ENCODE results near the gene GRM5. TPM values are rescaled to one million over a fixed set of nuclear protein-coding genes. Genes with fewer than 3 reads are reported as not detected.
"Not testable (repeated sequence)": the region's sequence is repeated elsewhere in the genome, so short reads cannot be mapped to it uniquely, and the experiment has no call there.

Gene GRM5
- total RNA-seq, 1 experiment from 2014 or later = not detected

DNA sequence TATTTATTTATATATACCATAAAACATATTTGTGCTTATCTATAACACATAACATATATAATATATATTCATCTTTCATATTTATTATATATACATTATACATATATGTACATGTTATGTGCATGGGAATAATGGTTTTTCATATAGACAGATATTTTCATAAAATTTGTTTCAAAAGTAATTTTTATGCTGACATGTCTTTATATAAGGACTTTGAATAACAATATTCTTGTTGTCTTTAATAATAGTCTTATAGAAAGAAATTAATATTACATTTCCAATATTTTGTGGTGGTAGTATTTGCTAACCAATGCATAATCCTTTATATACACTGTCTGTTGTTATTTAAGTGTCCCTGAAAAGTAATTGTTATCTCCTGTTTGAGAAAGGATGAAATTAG is 49.6 kb downstream of the GRM5 start:
- Histone ChIP-seq H3K27ac (ENCODE audit: low read length) (no peak overlapping the region), H3K9me2 (replicated peaks; ENCODE audit: insufficient read depth, low read length) (no peaks in the 10 kb centered on the region), H4K20me1 (ENCODE audit: insufficient read depth, low read depth, low read length) (no peaks in the 10 kb centered on the region), H3K9ac (ENCODE audit: low read length) (no peak overlapping the region), H3K36me3 (ENCODE audit: insufficient read depth, low read length) (no peaks in the 10 kb centered on the region), H3K4me1 (ENCODE audit: low read length) (no peaks in the 10 kb centered on the region), H3K4me3 (ENCODE audit: low read length) (no peak overlapping the region), H3K27me3 (ENCODE audit: low read length) (no peaks in the 10 kb centered on the region), H3K9me3 (ENCODE audit: low read length) (no peaks in the 10 kb centered on the region), H3K4me2 (ENCODE audit: low read depth, low read length, poor library complexity, severe bottlenecking) (no peak overlapping the region), H3K79me2 (ENCODE audit: low read length) (no peaks in the 10 kb centered on the region), H2AFZ (ENCODE audit: low read length) (no peak overlapping the region)
- DNase-seq = no peak

DNA sequence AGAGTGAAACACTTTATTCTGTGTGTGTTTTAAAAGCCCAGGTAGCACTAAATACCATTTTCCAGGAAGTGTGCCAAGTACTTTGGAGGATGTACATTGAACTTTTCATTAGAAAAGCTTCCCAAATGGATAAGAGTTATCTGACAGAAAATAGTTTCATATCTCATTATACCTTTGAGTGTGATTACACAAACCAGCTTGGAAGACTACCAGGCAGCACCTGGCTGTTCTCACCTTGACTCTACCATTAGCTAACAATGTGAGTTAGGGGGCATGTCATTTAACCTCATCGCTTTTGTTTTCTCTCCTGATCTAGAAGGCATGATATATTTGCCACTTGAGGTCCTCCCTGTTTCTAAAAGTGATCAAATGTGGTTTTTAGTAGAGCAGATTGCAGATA is 50.2 kb downstream of the GRM5 start:
- no peaks in the 10 kb centered on the region for H3K36me3 ChIP-seq (ENCODE audit: insufficient read depth, low read length)
- H3K27ac ChIP-seq (ENCODE audit: low read length) = no peak overlapping the region
- no peaks in the 10 kb centered on the region for H4K20me1 ChIP-seq (ENCODE audit: insufficient read depth, low read depth, low read length)
- H3K79me2 ChIP-seq (ENCODE audit: low read length) = no peaks in the 10 kb centered on the region
- H3K9ac ChIP-seq (ENCODE audit: low read length) = no peak overlapping the region
- DNase-seq = no peak
- H3K27me3 ChIP-seq (ENCODE audit: low read length) = no peaks in the 10 kb centered on the region
- H2AFZ ChIP-seq (ENCODE audit: low read length) = no peak overlapping the region
- H3K4me1 ChIP-seq (ENCODE audit: low read length) = no peaks in the 10 kb centered on the region
- no peak overlapping the region for H3K4me2 ChIP-seq (ENCODE audit: low read depth, low read length, poor library complexity, severe bottlenecking)
- no peaks in the 10 kb centered on the region for H3K9me2 ChIP-seq (replicated peaks; ENCODE audit: insufficient read depth, low read length)
- H3K4me3 ChIP-seq (ENCODE audit: low read length) = no peak overlapping the region
- no peaks in the 10 kb centered on the region for H3K9me3 ChIP-seq (ENCODE audit: low read length)

DNA sequence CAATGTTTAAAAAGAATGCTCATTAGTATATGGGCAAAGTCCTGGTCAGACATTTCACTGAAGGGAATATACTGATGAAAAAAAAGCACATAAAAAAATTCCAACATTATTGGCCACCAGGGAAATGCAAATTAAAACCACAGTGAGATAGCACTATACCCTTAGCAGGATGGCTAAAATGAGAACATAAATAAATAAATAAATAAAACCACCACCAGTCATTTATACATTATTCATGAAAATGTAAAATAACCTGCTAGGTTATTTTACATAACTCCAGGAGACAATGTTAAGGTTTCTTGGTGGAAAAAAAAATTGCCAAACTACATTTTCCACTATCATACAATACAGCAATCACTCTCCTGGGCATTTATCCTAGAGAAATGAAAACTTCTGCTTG is 64.9 kb downstream of the GRM5 start:
- H3K9me3 ChIP-seq (ENCODE audit: low read length); DNase-seq; H3K4me3 ChIP-seq (ENCODE audit: low read length): not testable (repeated sequence)

DNA sequence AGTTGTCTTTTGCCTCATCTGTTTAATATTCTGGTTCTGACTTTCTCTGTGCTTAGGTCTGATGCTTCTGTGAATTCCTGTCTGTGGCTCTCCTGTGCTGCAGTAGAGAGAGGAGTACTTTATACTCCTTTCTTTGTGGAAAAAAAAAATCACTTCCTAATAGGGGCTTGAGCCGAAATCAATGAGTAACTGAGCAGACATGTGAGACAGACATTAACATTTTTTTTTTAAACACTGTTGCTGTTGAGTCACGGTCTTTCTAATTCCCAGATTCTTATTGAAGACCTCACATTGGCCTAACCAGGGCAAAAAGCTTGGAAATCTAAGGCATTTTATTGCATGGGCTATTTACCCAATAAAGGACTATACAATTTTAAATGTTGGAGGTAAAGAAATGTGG is 86.1 kb downstream of the GRM5 start:
- Histone ChIP-seq H3K27ac (ENCODE audit: low read length) (no peak overlapping the region), H3K9ac (ENCODE audit: low read length) (no peak overlapping the region), H3K4me1 (ENCODE audit: low read length) (no peaks in the 10 kb centered on the region), H3K27me3 (ENCODE audit: low read length) (no peaks in the 10 kb centered on the region), H3K4me2 (ENCODE audit: low read depth, low read length, poor library complexity, severe bottlenecking) (no peak overlapping the region), H2AFZ (ENCODE audit: low read length) (no peak overlapping the region), H3K9me3 (ENCODE audit: low read length) (no peaks in the 10 kb centered on the region), H3K79me2 (ENCODE audit: low read length) (no peaks in the 10 kb centered on the region), H3K9me2 (replicated peaks; ENCODE audit: insufficient read depth, low read length) (no peaks in the 10 kb centered on the region; the same call in 1 of the 2 replicates), H4K20me1 (ENCODE audit: insufficient read depth, low read depth, low read length) (no peaks in the 10 kb centered on the region), H3K4me3 (ENCODE audit: low read length) (no peak overlapping the region), H3K36me3 (ENCODE audit: insufficient read depth, low read length) (no peaks in the 10 kb centered on the region)
- DNase-seq = no peak

More for the DNA sequence above, 64.9 kb downstream of the GRM5 start:
- H3K4me1 ChIP-seq (ENCODE audit: low read length); H3K36me3 ChIP-seq (ENCODE audit: insufficient read depth, low read length); H3K79me2 ChIP-seq (ENCODE audit: low read length); H3K4me2 ChIP-seq (ENCODE audit: low read depth, low read length, poor library complexity, severe bottlenecking); H3K27me3 ChIP-seq (ENCODE audit: low read length); H3K9ac ChIP-seq (ENCODE audit: low read length); H4K20me1 ChIP-seq (ENCODE audit: insufficient read depth, low read depth, low read length); H2AFZ ChIP-seq (ENCODE audit: low read length); H3K27ac ChIP-seq (ENCODE audit: low read length); H3K9me2 ChIP-seq (replicated peaks; ENCODE audit: insufficient read depth, low read length): not testable (repeated sequence)

DNA sequence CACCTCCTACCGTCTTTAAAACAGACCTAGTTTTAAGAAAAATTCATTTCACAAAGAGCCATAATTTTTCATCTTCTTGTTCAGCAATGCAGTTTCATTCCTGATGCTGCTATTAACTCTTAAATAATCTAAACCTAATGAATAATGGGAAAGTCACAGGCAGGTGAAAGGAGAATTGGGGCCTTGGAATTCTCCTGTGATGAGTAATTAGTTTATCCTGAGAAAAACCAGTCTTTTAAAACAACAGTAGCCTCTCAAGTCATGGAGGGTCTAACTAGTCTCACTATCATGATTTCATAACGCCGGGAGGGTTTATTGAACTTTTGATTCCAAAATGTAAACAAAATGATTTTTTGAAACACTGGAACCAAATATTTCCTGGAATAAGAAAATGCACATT is 86.8 kb downstream of the GRM5 start:
- H4K20me1 ChIP-seq (ENCODE audit: insufficient read depth, low read depth, low read length); H3K36me3 ChIP-seq (ENCODE audit: insufficient read depth, low read length); H3K4me3 ChIP-seq (ENCODE audit: low read length); H3K9me3 ChIP-seq (ENCODE audit: low read length); H3K9ac ChIP-seq (ENCODE audit: low read length); DNase-seq; H3K9me2 ChIP-seq (replicated peaks; ENCODE audit: insufficient read depth, low read length); H3K79me2 ChIP-seq (ENCODE audit: low read length); H3K27me3 ChIP-seq (ENCODE audit: low read length); H2AFZ ChIP-seq (ENCODE audit: low read length); H3K4me1 ChIP-seq (ENCODE audit: low read length); H3K4me2 ChIP-seq (ENCODE audit: low read depth, low read length, poor library complexity, severe bottlenecking); H3K27ac ChIP-seq (ENCODE audit: low read length): not testable (repeated sequence)

DNA sequence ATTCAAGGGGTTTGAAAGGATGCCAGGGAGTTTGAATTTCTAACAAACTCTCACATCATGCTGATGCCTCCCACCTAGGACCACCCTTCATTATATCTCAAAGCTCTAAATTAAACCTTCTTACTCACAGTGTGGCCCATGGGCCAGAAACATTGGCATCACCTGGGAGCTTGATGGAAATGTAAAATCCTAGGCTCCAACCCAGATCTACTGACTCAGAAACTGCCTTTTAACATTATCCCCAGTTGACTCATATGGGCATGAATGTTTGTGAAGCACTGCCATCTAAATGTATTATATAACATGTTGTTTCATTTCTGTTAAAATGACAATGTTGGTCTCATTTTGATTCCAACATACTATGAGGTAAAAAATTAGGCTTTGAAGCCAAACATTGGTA is 90.3 kb downstream of the GRM5 start:
- H3K9me3 ChIP-seq (ENCODE audit: low read length); DNase-seq; H3K4me3 ChIP-seq (ENCODE audit: low read length); H3K9ac ChIP-seq (ENCODE audit: low read length); H3K4me1 ChIP-seq (ENCODE audit: low read length); H3K27me3 ChIP-seq (ENCODE audit: low read length); H3K9me2 ChIP-seq (replicated peaks; ENCODE audit: insufficient read depth, low read length); H4K20me1 ChIP-seq (ENCODE audit: insufficient read depth, low read depth, low read length); H3K36me3 ChIP-seq (ENCODE audit: insufficient read depth, low read length); H3K79me2 ChIP-seq (ENCODE audit: low read length); H3K27ac ChIP-seq (ENCODE audit: low read length); H2AFZ ChIP-seq (ENCODE audit: low read length); H3K4me2 ChIP-seq (ENCODE audit: low read depth, low read length, poor library complexity, severe bottlenecking): not testable (repeated sequence)

DNA sequence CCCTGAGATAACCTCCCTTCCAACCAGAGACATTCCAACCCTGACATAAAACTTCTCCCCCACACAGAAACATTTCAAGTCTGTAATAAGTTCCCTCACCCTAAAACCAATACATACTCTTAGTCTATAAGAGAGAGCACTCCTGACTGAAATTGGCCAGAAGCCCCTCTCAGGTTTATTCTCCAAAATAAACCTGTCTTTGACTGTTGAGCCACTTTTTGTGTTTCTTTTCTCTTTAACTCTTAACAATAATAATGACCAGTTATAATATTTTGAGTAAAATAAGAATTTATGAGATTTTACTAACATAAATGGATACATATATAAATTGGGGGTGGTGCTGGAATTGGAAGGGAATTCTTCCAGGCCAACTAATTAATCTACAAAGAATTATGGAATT is 93.6 kb downstream of the GRM5 start:
- no peaks in the 10 kb centered on the region for H3K79me2 ChIP-seq (ENCODE audit: low read length)
- no peak overlapping the region for H3K9ac ChIP-seq (ENCODE audit: low read length)
- H4K20me1 ChIP-seq (ENCODE audit: insufficient read depth, low read depth, low read length) = no peaks in the 10 kb centered on the region
- no peak overlapping the region for H2AFZ ChIP-seq (ENCODE audit: low read length)
- no peak overlapping the region for H3K4me2 ChIP-seq (ENCODE audit: low read depth, low read length, poor library complexity, severe bottlenecking)
- no peaks in the 10 kb centered on the region for H3K9me2 ChIP-seq (replicated peaks; ENCODE audit: insufficient read depth, low read length)
- no peak for DNase-seq
- H3K36me3 ChIP-seq (ENCODE audit: insufficient read depth, low read length) = no peaks in the 10 kb centered on the region
- H3K4me1 ChIP-seq (ENCODE audit: low read length) = no peaks in the 10 kb centered on the region
- no peak overlapping the region for H3K4me3 ChIP-seq (ENCODE audit: low read length)
- H3K27ac ChIP-seq (ENCODE audit: low read length) = no peak overlapping the region
- H3K27me3 ChIP-seq (ENCODE audit: low read length) = no peaks in the 10 kb centered on the region
- H3K9me3 ChIP-seq (ENCODE audit: low read length) = no peaks in the 10 kb centered on the region

DNA sequence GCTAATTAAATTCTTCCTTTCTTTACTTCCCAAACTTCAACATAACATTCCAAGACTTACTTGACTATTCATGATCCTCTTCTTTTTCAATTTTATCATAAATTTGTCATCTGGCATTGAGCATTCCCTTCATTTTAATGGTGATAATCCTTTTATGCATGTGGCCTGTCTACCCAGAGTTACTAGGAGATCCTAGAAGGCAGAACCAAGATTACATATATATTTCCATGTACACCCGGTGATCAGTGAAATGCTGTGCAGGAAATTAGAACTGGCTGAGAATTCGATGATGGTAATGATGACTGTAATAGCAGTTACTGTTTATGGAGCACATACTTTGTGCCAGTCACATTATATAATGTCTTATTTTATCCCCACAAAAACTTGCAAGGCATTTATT is 104.2 kb downstream of the GRM5 start:
- not testable (repeated sequence) for H3K79me2 ChIP-seq (ENCODE audit: low read length); H2AFZ ChIP-seq (ENCODE audit: low read length); H3K4me1 ChIP-seq (ENCODE audit: low read length); H3K4me2 ChIP-seq (ENCODE audit: low read depth, low read length, poor library complexity, severe bottlenecking); H3K27me3 ChIP-seq (ENCODE audit: low read length); H3K9me2 ChIP-seq (replicated peaks; ENCODE audit: insufficient read depth, low read length); H3K9ac ChIP-seq (ENCODE audit: low read length); H3K4me3 ChIP-seq (ENCODE audit: low read length); DNase-seq; H3K9me3 ChIP-seq (ENCODE audit: low read length); H3K36me3 ChIP-seq (ENCODE audit: insufficient read depth, low read length); H3K27ac ChIP-seq (ENCODE audit: low read length); H4K20me1 ChIP-seq (ENCODE audit: insufficient read depth, low read depth, low read length)

DNA sequence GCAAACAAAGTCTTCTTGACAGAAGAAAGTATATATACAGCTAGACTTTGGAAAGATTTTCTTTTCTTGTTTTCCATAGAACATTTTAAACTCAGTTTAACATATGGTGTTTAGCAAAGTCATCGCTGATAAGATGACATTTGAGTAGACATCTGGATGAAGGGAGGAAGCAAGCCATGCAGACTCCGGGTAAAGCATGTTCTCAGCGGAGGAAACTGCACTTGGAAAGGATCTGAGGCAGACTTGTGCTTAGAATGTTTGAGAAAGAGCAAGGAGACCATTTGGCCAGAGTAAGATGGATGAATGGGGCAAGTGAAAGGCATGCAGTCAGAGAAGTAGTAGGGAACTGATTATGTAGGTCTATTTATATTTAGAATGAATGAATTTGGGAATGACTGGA is 105.9 kb downstream of the GRM5 start:
- H3K9ac ChIP-seq (ENCODE audit: low read length); H2AFZ ChIP-seq (ENCODE audit: low read length); H3K9me2 ChIP-seq (replicated peaks; ENCODE audit: insufficient read depth, low read length); H4K20me1 ChIP-seq (ENCODE audit: insufficient read depth, low read depth, low read length); DNase-seq; H3K4me3 ChIP-seq (ENCODE audit: low read length); H3K27me3 ChIP-seq (ENCODE audit: low read length); H3K4me1 ChIP-seq (ENCODE audit: low read length); H3K79me2 ChIP-seq (ENCODE audit: low read length); H3K36me3 ChIP-seq (ENCODE audit: insufficient read depth, low read length); H3K4me2 ChIP-seq (ENCODE audit: low read depth, low read length, poor library complexity, severe bottlenecking); H3K9me3 ChIP-seq (ENCODE audit: low read length); H3K27ac ChIP-seq (ENCODE audit: low read length): not testable (repeated sequence)
